D341Med (cell line): ENCODE measurements around the gene GRIA1.
"Not testable (repeated sequence)": the region's sequence is repeated elsewhere in the genome, so short reads cannot be mapped to it uniquely, and the experiment has no call there.

Experiments used
- DNase-seq: peaks from one replicate; pipeline ENCODE4 v3.0.0; 2012; ENCODE audit warnings: low spot score

GRIA1 gene

DNA sequence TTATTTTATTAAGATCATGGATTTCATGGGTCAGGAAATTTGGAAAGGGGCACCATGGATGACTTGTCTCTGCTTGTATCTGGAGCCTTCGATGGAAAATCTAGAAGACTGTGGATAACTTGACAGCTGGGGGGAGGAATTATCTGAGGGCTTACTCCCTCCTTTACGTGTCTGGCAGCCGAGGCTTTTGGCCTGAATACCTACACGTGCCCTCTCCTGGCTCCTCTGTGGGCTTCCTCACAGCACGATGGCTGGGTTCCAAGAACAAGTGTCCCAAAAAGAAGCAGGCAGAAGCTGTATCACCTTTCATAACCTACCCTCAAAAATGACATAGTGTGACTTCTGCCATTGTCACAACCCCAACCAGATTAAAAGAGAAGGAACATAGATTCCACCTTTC lies 228.9 kb downstream of the GRIA1 start:
- no peak for DNase-seq

- DNase-seq: not testable (repeated sequence)
Measured at GRCh38 chr5:153723022-153723610, 232.6 kb downstream of the GRIA1 start.

GRCh38 chr5:153742060-153742459 lies 251.6 kb downstream of the GRIA1 start:
- no peak for DNase-seq

- no peak for DNase-seq
Measured at GRCh38 chr5:153744751-153745150, 254.3 kb downstream of the GRIA1 start.

- DNase-seq: no peak
Measured at GRCh38 chr5:153745778-153746395, 255.4 kb downstream of the GRIA1 start.

DNA sequence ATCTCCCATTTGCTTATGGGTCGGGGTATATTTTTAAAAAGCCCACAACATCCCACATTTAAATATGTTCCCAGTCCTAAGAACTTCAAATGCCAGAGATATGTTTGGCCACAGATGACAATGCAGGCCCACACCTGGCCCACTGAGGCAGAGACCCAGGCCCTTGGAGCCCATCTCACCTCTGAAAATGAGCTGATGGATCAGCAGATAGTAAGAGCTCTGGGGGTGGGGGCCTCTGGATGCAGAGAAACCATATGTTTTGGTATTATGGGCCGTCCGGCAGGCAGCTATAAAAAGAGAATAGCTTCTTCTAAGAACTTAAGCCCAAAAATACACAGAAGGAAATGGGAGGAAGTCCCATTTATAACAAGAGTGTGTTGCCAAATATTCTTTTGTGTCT lies 256.0 kb downstream of the GRIA1 start:
- no peak for DNase-seq

- DNase-seq: no peak
Measured at GRCh38 chr5:153748823-153749222, 258.4 kb downstream of the GRIA1 start.

DNA sequence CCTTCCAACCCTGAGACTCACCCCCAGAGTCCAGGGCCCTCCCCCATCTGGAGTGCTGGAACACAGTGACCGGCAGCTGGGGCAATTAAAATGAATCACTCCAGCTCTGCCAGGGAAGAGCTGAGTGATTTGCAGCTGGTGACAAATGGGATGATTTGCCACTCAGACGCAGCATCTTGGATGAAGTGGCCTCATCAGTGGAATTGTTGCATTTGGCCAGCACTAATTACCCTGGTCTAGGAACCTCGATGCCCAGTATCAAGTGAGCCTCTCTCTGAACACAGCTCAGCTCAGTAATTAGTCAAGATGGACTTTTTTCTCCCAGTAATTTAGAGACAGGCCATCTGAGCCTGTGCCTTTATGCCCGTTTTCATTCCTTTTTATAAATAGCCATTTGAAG lies 259.5 kb downstream of the GRIA1 start:
- no peak for DNase-seq

DNA sequence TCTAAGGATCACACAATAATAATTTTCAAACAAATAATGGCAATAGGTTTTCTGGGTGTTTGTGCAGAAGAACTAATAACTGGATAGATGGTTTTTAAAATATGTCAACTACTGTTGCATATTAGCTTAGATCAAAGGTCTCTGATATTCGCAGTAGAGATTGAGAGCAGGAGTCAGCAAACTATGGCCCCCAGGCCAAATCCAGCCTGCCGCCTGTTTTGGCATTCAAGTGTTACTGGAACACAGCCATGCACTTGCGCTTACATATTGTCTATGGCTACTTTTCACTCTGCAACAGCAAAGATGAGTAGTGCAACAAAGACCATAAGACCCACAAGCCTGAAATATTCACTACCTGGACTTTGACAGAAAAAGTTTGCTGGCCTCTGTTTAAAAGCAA lies 260.8 kb downstream of the GRIA1 start:
- DNase-seq: no peak

GRCh38 chr5:153752890-153753289 lies 262.4 kb downstream of the GRIA1 start:
- DNase-seq: no peak

- DNase-seq: no peak
Measured at GRCh38 chr5:153753645-153754432, 263.4 kb downstream of the GRIA1 start.

- DNase-seq: no peak
Measured at GRCh38 chr5:153755913-153756500, 265.5 kb downstream of the GRIA1 start.

- DNase-seq: no peak
Measured at GRCh38 chr5:153756540-153756939, 266.1 kb downstream of the GRIA1 start.

DNA sequence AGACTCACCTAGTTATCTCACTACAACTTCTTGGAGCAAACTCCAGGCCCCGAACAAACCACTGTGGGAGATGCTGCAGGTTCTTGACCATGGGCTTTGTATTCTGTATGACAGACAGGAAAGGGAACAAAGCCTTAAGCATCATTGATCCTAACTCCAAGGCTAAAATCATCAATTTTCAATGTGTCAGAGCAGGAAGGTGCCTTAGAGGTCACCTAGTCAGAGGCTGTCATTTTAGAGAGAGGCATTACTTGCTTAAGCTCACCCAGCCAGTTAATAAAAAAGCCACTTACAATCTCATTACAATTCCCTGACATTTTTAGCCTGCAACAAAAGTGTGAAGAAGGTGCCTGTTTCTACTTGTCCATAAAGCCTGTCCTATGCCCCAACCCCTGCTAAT lies 275.5 kb downstream of the GRIA1 start:
- DNase-seq: no peak

- DNase-seq: no peak
Measured at GRCh38 chr5:153767221-153768188, 277.0 kb downstream of the GRIA1 start.

GRCh38 chr5:153770066-153770465 lies 279.6 kb downstream of the GRIA1 start:
- DNase-seq: no peak

GRCh38 chr5:153774686-153775085 lies 284.2 kb downstream of the GRIA1 start:
- DNase-seq: no peak

- no peak for DNase-seq
Measured at GRCh38 chr5:153775923-153776322, 285.5 kb downstream of the GRIA1 start.

- DNase-seq: no peak
Measured at GRCh38 chr5:153777681-153778581, 287.5 kb downstream of the GRIA1 start.

DNA sequence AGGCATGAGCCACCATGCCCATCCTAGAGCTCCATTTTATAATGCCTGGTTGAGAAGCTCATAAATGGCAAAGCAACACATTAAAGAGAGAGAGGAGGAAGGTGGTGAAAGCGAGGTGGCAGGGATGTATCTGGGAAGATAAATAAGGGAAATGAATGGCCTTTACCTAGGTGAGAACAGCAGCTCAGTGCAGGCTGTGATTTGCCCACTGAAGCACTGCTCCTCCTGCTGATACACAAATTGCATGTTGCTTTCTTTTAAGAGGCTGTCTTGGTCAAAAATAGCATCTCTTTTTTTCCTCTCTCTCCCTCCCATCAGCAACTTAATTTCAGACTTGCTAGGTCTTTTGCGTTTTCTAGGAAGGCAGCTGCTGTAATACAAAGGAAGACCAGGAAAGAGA lies 289.4 kb downstream of the GRIA1 start:
- no peak for DNase-seq
